Endothelial cell of umbilical vein (primary cell): ENCODE data around the gene MORC2.

Experiments
- CTCF ChIP-seq, 2 donors: IDR thresholded peaks; 1 replicate in 1 of 2; 2 replicates in 1 of 2; pipeline ENCODE4 v1.5.1; 2011; ENCODE audit warnings: low read length in 2 of 2, mild to moderate bottlenecking in 2 of 2, moderate library complexity in 2 of 2, control low read depth in 1 of 2, inconsistent platforms in 1 of 2, low read depth in 1 of 2; ENCODE audit not compliant: insufficient read depth in 1 of 2; ENCODE audit errors: extremely low read depth in 1 of 2
- EZH2 ChIP-seq: IDR thresholded peaks from 2 replicates; pipeline ENCODE4 v1.6.1; 2012; ENCODE audit warnings: borderline replicate concordance, low read depth, mild to moderate bottlenecking, moderate library complexity, low read length, inconsistent platforms; ENCODE audit not compliant: severe bottlenecking
- FOS ChIP-seq: IDR thresholded peaks from 2 replicates; pipeline ENCODE4 v1.6.1; 2011; ENCODE audit warnings: mild to moderate bottlenecking, low read length, moderate library complexity, borderline replicate concordance; ENCODE audit not compliant: insufficient read depth
- JUN ChIP-seq: IDR thresholded peaks from 2 replicates; pipeline ENCODE4 v1.6.1; 2011; ENCODE audit warnings: borderline replicate concordance, low read depth; ENCODE audit not compliant: insufficient read length, insufficient read depth
- MAX ChIP-seq: IDR thresholded peaks from 2 replicates; pipeline ENCODE4 v1.6.1; 2011; ENCODE audit not compliant: insufficient read depth, insufficient read length
- MYC ChIP-seq: IDR thresholded peaks from one replicate; pipeline ENCODE4 v1.6.1; 2011; ENCODE audit warnings: mild to moderate bottlenecking, low read depth, low read length
- POLR2A ChIP-seq: IDR thresholded peaks from 2 replicates; pipeline ENCODE4 v1.6.1; 2012; ENCODE audit warnings: low read depth, mild to moderate bottlenecking, control low read depth, low read length
- POLR2AphosphoS5 ChIP-seq: IDR thresholded peaks from 2 replicates; pipeline ENCODE4 v1.6.1; 2012; ENCODE audit warnings: low read depth, mild to moderate bottlenecking, control low read depth, low read length, moderate library complexity; ENCODE audit not compliant: insufficient read depth

GRCh38 chr22:30946354-30946753, 22.2 kb downstream of the MORC2 start:
- TF ChIP-seq POLR2A (no peak), CTCF (IDR thresholded peaks at IDR 0.05; ENCODE audit: extremely low read depth in 1 of 2, insufficient read depth in 1 of 2, low read depth in 1 of 2, low read length in 2 of 2) (no peak), MYC (no peak), FOS (no peak), MAX (no peak), EZH2 (no peak), POLR2AphosphoS5 (no peak), JUN (no peak)
